HepG2 (cell line): Measurements from ENCODE around the gene NDUFB6. TPM values are rescaled to one million over a fixed set of nuclear protein-coding genes. Genes with fewer than 3 reads are reported as not detected.

ENCODE experiments used
- AKAP8 ChIP-seq: sonication (generic); formaldehyde crosslinking; IDR thresholded peaks from 2 replicates; pipeline ENCODE4 v1.5.1; 2020; ENCODE audit warnings: mild to moderate bottlenecking, missing genetic modification reagents
- ARID2 ChIP-seq: sonication (generic); formaldehyde crosslinking; IDR thresholded peaks from 2 replicates; pipeline ENCODE4 v1.8.1; 2022; ENCODE audit warnings: mild to moderate bottlenecking, missing genetic modification reagents, borderline replicate concordance
- HDAC2 ChIP-seq: sonication (generic); formaldehyde crosslinking; IDR thresholded peaks from 2 replicates; pipeline ENCODE4 v1.4.0; 2020; ENCODE audit warnings: missing genetic modification reagents
- KAT7 ChIP-seq: IDR thresholded peaks from 2 replicates; pipeline ENCODE4 v1.6.1; 2018; ENCODE audit warnings: borderline replicate concordance, missing compliant biosample characterization
- KLF11 ChIP-seq: IDR thresholded peaks from 2 replicates; pipeline ENCODE4 v1.6.1; 2016; ENCODE audit warnings: missing compliant biosample characterization
- KMT2B ChIP-seq: IDR thresholded peaks from 2 replicates; pipeline ENCODE4 v1.6.1; 2016; ENCODE audit warnings: missing genetic modification reagents, missing compliant biosample characterization
- TBX3 ChIP-seq: fragments of 450-650 bp; IDR thresholded peaks from 2 replicates; pipeline ENCODE4 v1.6.1; 2017; ENCODE audit warnings: antibody characterized with exemption, mild to moderate bottlenecking, inconsistent platforms, borderline replicate concordance
- ZKSCAN1 ChIP-seq: fragments of 150-350 bp; IDR thresholded peaks from 2 replicates; pipeline ENCODE4 v1.6.1; 2014; ENCODE audit warnings: low read length
- ZNF121 ChIP-seq: sonication (generic); formaldehyde crosslinking; IDR thresholded peaks from 2 replicates; pipeline ENCODE4 v1.5.0; 2020; ENCODE audit warnings: mild to moderate bottlenecking, missing genetic modification reagents
- ZNF234 ChIP-seq: sonication (generic); formaldehyde crosslinking; conservative IDR thresholded peaks from 2 replicates; pipeline ENCODE4 v1.5.1; 2020; ENCODE audit warnings: mild to moderate bottlenecking, missing genetic modification reagents
- ZNF484 ChIP-seq: sonication (generic); formaldehyde crosslinking; IDR thresholded peaks from 2 replicates; pipeline ENCODE4 v1.5.1; 2020; ENCODE audit warnings: mild to moderate bottlenecking, low read depth, missing genetic modification reagents, borderline replicate concordance
- ZNF605 ChIP-seq: sonication (generic); formaldehyde crosslinking; IDR thresholded peaks from 2 replicates; pipeline ENCODE4 v1.8.0; 2022; ENCODE audit warnings: mild to moderate bottlenecking, missing genetic modification reagents
- ZNF720 ChIP-seq: sonication (generic); formaldehyde crosslinking; IDR thresholded peaks from 2 replicates; pipeline ENCODE4 v1.4.0; 2020; ENCODE audit warnings: missing genetic modification reagents
- ZNF850 ChIP-seq: sonication (generic); formaldehyde crosslinking; conservative IDR thresholded peaks from 2 replicates; pipeline ENCODE4 v1.9.0; 2021; ENCODE audit warnings: mild to moderate bottlenecking, missing genetic modification reagents
- polyA plus RNA-seq, 8 experiments: library from polyadenylated mRNA; depleted of rRNA in 3 of 8; stranded (reverse) in 7 of 8; unstranded in 1 of 8; fragments of >200 nt; fragmentation: Illumina TruSeq in 4 of 8; extraction: Trizol in 4 of 8; gene quantifications; 2 replicates each; pipeline versions ENCODE4 v1.2.1 to v1.2.3, GENCODE V29; 2011 to 2016; ENCODE audit warnings: low read depth in 4 of 8, missing spikeins in 1 of 8, mixed read lengths in 1 of 8; ENCODE audit not compliant: insufficient read depth in 1 of 8
- total RNA-seq, 5 experiments: library from RNA; depleted of rRNA; stranded (reverse); fragments of >200 nt; fragmentation: Illumina TruSeq; extraction: Trizol; gene quantifications; 2 replicates each; pipeline ENCODE4 v1.2.3, GENCODE V29; 2016; ENCODE audit warnings: low read depth in 1 of 5
- TF ChIP-seq, protein P1 (sequence below): sonication (generic); formaldehyde crosslinking; IDR thresholded peaks from 2 replicates; pipeline ENCODE4 v1.5.1; 2020; ENCODE audit warnings: mild to moderate bottlenecking, missing genetic modification reagents, moderate library complexity
- TF ChIP-seq, protein P2 (sequence below): sonication (generic); formaldehyde crosslinking; IDR thresholded peaks from 2 replicates; pipeline ENCODE4 v1.4.0; 2020; ENCODE audit warnings: missing genetic modification reagents
- TF ChIP-seq, protein P3 (sequence below): sonication (generic); formaldehyde crosslinking; IDR thresholded peaks from 2 replicates; pipeline ENCODE4 v1.5.0; 2020; ENCODE audit warnings: missing genetic modification reagents, mild to moderate bottlenecking, borderline replicate concordance
- TF ChIP-seq, protein P4 (sequence below): IDR thresholded peaks from 2 replicates; pipeline ENCODE4 v1.6.1; 2016; ENCODE audit warnings: mild to moderate bottlenecking, missing biosample characterization, missing genetic modification reagents
- TF ChIP-seq, protein P5 (sequence below), 2 experiments: IDR thresholded peaks; 2 replicates each; pipeline ENCODE4 v1.6.1; 2011 to 2012; ENCODE audit warnings: low read length in 2 of 2, borderline replicate concordance in 1 of 2, low read depth in 1 of 2, mild to moderate bottlenecking in 1 of 2, moderate library complexity in 1 of 2

The NDUFB6 gene
- total and polyA plus RNA-seq, 2 of the 13 experiments (the other 11 are each of a cell fraction or from before 2014, with no cell fraction given) = 31.2 to 81.9 TPM

DNA sequence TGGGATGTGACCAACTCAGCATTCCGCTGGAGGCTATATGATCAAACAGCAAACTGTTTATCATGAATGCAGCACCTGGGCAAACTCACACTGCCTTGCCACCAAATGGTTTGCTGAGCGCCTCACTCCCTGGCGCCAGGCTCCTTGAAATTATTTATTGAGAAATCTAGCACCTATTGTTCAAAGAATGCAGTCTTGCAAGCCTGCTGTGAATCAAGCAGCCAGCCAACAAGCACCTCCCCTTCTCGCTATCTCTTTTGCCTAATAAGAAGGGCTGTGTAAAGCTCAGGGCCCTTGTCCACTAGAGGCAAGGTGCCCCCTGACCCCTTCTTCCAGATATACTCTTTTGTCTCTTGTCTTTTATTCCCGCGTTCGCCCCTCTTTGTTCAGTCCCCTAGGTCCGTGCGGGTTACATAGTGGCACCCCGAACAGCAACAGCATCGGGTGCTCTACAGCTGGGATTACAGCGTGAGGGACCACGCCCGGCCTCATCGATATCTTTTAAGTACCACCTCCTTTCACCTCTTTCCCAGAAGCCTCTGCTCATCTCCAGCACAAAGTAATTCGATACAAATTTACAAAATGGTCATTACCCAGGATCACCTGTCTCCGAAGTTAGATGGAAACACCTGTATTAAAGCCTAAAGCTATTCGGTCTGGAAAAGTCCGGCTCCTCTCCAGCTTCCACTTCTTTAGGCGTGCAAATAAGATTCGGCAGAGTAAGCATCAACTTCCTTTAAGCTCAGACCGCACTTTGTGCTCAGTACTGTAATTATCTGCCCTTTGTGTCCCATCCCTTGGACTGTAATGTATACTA, 47.9 kb downstream of the NDUFB6 start (continued):
- TF ChIP-seq, protein P1, sequence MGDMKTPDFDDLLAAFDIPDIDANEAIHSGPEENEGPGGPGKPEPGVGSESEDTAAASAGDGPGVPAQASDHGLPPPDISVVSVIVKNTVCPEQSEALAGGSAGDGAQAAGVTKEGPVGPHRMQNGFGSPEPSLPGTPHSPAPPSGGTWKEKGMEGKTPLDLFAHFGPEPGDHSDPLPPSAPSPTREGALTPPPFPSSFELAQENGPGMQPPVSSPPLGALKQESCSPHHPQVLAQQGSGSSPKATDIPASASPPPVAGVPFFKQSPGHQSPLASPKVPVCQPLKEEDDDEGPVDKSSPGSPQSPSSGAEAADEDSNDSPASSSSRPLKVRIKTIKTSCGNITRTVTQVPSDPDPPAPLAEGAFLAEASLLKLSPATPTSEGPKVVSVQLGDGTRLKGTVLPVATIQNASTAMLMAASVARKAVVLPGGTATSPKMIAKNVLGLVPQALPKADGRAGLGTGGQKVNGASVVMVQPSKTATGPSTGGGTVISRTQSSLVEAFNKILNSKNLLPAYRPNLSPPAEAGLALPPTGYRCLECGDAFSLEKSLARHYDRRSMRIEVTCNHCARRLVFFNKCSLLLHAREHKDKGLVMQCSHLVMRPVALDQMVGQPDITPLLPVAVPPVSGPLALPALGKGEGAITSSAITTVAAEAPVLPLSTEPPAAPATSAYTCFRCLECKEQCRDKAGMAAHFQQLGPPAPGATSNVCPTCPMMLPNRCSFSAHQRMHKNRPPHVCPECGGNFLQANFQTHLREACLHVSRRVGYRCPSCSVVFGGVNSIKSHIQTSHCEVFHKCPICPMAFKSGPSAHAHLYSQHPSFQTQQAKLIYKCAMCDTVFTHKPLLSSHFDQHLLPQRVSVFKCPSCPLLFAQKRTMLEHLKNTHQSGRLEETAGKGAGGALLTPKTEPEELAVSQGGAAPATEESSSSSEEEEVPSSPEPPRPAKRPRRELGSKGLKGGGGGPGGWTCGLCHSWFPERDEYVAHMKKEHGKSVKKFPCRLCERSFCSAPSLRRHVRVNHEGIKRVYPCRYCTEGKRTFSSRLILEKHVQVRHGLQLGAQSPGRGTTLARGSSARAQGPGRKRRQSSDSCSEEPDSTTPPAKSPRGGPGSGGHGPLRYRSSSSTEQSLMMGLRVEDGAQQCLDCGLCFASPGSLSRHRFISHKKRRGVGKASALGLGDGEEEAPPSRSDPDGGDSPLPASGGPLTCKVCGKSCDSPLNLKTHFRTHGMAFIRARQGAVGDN (CRISPR knock-in tag) = peak; percentile 13; the same call in 1 of the 2 replicates
- TF ChIP-seq KMT2B (CRISPR knock-in tag) (no peak; the same call in 1 of the 2 replicates), ZKSCAN1 (no peak), HDAC2 (CRISPR knock-in tag) (peak; percentile 12; the same call in 1 of the 2 replicates), ARID2 (CRISPR knock-in tag) (no peak), KAT7 (CRISPR knock-in tag) (no peak), ZNF484 (CRISPR knock-in tag) (no peak), TBX3 (no peak), ZNF121 (CRISPR knock-in tag) (no peak), ZNF605 (CRISPR knock-in tag) (no peak), KLF11 (CRISPR knock-in tag) (no peak), ZNF720 (CRISPR knock-in tag) (no peak), AKAP8 (no peak), ZNF850 (CRISPR knock-in tag) (no peak), ZNF234 (CRISPR knock-in tag) (no peak)
- TF ChIP-seq, protein P2, sequence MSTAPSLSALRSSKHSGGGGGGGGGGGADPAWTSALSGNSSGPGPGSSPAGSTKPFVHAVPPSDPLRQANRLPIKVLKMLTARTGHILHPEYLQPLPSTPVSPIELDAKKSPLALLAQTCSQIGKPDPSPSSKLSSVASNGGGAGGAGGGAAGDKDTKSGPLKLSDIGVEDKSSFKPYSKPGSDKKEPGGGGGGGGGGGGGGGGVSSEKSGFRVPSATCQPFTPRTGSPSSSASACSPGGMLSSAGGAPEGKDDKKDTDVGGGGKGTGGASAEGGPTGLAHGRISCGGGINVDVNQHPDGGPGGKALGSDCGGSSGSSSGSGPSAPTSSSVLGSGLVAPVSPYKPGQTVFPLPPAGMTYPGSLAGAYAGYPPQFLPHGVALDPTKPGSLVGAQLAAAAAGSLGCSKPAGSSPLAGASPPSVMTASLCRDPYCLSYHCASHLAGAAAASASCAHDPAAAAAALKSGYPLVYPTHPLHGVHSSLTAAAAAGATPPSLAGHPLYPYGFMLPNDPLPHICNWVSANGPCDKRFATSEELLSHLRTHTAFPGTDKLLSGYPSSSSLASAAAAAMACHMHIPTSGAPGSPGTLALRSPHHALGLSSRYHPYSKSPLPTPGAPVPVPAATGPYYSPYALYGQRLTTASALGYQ (CRISPR knock-in tag) = no peak
- TF ChIP-seq, protein P3, sequence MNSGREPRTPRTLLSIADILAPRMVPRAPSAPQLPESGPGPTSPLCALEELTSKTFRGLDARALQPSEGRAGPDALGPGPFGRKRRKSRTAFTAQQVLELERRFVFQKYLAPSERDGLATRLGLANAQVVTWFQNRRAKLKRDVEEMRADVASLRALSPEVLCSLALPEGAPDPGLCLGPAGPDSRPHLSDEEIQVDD = no peak
- TF ChIP-seq, protein P4, sequence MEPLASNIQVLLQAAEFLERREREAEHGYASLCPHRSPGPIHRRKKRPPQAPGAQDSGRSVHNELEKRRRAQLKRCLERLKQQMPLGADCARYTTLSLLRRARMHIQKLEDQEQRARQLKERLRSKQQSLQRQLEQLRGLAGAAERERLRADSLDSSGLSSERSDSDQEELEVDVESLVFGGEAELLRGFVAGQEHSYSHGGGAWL (CRISPR knock-in tag) = no peak
- TF ChIP-seq, protein P5, sequence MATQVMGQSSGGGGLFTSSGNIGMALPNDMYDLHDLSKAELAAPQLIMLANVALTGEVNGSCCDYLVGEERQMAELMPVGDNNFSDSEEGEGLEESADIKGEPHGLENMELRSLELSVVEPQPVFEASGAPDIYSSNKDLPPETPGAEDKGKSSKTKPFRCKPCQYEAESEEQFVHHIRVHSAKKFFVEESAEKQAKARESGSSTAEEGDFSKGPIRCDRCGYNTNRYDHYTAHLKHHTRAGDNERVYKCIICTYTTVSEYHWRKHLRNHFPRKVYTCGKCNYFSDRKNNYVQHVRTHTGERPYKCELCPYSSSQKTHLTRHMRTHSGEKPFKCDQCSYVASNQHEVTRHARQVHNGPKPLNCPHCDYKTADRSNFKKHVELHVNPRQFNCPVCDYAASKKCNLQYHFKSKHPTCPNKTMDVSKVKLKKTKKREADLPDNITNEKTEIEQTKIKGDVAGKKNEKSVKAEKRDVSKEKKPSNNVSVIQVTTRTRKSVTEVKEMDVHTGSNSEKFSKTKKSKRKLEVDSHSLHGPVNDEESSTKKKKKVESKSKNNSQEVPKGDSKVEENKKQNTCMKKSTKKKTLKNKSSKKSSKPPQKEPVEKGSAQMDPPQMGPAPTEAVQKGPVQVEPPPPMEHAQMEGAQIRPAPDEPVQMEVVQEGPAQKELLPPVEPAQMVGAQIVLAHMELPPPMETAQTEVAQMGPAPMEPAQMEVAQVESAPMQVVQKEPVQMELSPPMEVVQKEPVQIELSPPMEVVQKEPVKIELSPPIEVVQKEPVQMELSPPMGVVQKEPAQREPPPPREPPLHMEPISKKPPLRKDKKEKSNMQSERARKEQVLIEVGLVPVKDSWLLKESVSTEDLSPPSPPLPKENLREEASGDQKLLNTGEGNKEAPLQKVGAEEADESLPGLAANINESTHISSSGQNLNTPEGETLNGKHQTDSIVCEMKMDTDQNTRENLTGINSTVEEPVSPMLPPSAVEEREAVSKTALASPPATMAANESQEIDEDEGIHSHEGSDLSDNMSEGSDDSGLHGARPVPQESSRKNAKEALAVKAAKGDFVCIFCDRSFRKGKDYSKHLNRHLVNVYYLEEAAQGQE (IDR thresholded peaks at IDR 0.05; ENCODE audit: borderline replicate concordance in 1 of 2, low read depth in 1 of 2, low read length in 2 of 2) = no peak
